G401 (cell line): ENCODE data around the gene ZNF446. TPM values are rescaled to one million over a fixed set of nuclear protein-coding genes. Genes with fewer than 3 reads are reported as not detected.
A peak's percentile ranks its signal among the peaks of the same experiment; 100 is the strongest.
"Not testable (repeated sequence)": the region's sequence is repeated elsewhere in the genome, so short reads cannot be mapped to it uniquely, and the experiment has no call there.

ENCODE experiments used
- DNase-seq: peaks from one replicate; pipeline ENCODE4 v3.0.0-alpha.2; 2015; ENCODE audit warnings: low spot score
- in situ Hi-C: cut with HindIII; loops from 2 replicates; pipeline ENCODE4 v1.10.0; 2016; ENCODE audit warnings: low sequenced_read_pairs, mixed read lengths
- total RNA-seq: library from RNA; depleted of rRNA; stranded (reverse); fragments of >200 nt; shearing (Covaris generic); gene quantifications from 2 replicates; pipeline ENCODE4 v1.2.3, GENCODE V29; 2014

ZNF446 gene
- total RNA-seq, 1 experiment from 2014 or later: 12.8 TPM

DNA sequence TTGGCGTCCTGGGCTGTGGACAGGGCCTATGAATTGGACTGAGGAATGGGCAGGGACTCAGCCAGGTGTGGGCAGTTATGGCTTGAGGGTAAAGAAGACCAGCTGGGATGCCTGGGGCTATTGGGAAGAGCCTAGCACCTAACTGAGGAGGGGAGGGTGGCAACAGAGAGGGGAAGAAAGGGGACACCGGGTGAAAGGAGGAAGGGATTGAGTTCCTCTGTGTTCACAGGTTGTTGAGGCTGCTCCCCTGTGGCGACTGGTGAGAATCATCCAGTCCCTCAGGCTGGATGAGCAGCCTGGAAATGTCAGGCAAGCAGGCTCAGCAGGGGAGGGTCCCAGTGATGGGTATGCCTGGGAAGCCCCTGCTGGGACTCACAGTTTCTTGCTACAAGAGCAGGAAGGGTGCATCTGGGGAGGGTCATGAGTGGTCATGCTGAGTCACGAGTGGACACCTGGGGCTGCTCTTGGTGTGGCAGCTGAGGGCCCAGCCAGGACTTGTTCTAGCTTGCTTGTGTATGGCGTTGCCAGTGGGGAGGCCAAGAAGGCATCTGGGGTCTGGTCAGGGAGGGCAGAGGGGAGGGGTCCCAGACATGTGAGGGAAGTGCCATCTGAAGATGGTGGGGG, 7.8 kb upstream of the ZNF446 start:
- no peak for DNase-seq
- in situ Hi-C loops: no loop called here

DNA sequence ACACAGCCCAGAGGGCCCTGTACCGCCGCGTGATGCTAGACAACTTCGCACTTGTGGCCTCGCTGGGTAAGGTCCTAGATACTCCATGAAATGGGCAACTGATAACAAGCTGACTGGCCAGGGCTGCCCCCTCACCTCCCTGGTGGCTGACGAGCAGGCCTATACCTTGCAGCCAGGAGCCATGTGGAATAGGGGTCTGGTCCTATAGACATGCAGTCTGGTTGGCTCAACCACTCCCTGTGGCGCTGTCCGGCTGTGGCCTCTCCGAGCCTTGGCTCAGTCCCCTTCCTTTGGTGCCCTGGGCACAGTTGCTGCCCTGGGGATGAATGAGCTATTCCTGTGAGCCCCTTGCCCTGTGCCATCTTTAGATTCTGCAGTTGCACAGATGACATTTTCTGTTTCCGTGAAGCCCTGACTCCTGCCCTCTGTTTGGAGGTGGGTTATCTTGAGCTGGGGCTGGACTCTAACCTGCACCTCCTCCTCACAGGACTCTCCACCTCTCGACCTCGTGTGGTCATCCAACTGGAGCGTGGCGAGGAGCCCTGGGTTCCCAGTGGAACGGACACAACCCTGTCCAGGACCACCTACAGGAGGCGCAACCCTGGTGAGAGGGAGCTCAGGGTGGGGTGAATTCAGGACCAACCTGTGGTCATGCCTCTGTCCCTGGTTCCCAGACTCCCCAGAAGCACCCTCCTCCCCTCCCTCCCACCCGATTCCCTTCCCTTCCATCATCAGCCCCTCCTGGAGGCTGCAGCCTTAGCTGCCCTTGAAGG, 6.7 kb upstream of the ZNF446 start:
- DNase-seq: no peak
- in situ Hi-C loops: no loop called here

DNA sequence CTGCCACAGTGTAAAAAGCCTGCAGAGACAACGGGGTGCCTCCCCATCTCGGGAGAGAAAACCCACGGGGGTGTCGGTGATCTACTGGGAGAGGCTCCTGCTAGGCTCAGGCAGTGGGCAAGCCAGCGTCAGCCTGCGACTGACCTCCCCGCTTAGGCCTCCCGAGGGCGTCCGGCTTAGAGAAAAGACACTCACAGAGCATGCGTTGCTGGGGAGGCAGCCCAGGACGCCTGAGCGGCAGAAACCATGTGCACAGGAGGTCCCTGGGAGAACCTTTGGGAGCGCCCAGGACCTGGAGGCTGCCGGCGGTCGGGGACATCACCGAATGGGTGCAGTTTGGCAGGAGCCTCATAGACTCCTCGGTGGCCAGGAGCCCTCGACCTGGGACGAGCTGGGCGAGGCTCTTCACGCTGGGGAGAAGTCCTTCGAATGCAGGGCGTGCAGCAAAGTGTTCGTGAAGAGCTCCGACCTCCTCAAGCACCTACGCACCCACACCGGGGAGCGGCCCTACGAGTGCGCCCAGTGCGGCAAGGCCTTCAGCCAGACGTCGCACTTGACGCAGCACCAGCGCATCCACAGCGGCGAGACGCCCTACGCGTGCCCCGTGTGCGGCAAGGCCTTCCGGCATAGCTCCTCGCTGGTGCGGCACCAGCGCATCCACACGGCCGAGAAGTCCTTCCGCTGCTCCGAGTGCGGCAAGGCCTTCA, 5.2 kb upstream of the ZNF446 start:
- DNase-seq, in situ Hi-C loops: not testable (repeated sequence)

DNA sequence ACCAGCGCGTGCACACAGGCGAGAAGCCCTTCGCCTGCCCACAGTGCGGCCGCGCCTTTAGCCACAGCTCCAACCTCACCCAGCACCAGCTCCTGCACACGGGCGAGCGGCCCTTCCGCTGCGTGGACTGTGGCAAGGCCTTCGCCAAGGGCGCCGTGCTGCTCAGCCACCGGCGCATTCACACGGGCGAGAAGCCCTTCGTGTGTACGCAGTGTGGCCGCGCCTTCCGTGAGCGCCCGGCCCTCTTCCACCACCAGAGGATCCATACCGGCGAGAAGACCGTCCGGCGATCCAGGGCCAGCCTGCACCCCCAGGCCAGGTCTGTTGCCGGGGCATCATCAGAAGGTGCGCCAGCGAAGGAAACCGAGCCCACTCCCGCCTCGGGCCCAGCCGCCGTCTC, 4.4 kb upstream of the ZNF446 start:
- in situ Hi-C loops: no loop called here
- DNase-seq: no peak

DNA sequence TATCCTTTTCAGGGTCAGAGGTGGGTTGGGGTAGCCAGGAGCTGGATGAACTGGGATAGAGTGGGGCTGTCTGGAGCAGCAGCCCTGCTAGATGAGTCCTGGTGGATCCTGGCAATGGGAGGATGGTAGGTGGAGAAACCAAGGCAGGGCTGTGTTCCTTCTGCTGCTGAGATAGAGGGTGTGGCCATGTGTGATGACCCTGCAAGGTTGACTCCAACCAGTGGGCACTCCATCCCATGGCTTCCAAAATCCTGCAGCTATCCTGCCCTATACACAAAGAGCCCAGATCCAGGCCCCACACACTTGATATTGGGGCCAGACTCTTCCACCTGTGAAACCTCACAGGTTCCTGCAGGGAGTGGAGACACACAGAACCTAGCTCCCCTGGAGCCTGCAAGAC, 2.4 kb upstream of the ZNF446 start:
- DNase-seq: no peak
- in situ Hi-C loops: no loop called here

DNA sequence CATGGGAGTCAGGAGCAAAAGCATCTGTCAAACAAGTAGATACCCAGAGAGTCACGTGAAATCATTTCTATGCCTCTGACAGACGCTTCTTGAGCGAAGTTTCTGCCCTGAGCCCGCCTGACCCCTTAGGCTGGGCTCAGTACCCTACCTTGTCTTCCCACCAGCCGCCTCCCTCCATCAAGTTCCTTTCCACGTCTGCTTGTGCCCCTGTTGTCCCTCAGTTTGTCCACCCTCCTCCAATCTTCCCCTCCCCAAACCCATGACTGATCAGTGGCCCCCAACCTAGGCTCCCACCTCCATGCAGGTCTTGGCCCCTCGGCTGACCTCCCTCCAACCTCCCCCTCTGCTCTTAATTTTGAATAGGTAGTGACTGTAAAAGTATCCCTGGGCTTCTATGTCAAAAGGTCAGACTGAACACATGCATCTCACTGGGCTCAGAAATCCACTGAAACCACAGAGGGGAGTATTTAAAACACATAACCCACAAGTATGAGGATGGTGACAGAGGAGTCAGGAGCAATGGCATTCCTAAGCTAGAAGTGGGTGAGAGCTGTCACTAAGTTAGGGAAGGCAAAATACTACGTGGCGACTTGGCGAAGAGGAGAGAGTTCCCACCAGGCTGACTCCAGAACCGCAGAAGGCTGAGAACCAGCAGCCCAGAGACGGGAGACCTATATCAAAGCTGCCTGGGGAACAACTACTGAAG, 1.7 kb upstream of the ZNF446 start:
- in situ Hi-C loops: no loop called here
- DNase-seq: no peak

DNA sequence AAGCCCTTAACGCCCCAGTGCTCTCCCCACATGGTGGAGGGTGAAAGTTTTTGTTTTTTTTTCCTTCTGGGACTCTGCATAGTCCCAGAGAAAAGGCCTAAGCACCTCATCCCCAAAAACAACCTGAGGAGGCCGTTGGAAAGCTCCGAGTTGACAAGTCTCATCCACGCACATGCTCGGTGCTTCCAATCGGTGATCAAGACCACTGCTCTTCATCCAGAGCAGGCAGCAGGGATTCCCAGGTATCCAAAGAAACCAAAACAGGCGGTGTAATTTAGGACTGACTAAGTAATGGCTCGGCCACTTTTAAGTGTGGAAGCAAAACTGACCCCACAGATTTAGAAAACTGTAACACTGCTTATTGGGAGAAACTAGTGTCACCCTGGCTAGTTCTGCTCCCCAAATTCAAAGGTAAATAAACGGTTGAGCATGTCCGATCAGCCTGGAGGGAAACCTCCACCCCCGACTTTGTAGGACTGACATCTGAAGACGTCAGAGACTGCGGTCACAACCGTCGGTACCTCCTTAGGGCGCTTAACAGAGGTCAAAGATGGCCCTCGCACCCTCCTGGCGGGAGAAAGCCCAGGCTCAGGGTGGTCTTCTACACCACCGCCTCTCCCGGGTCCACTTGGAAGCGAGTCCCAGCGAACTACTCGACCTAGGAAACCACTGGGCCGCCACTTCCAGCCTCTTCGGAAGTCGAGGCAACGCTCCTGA, 997 bp upstream of the ZNF446 start:
- DNase-seq: no peak
- in situ Hi-C loops: no loop called here

DNA sequence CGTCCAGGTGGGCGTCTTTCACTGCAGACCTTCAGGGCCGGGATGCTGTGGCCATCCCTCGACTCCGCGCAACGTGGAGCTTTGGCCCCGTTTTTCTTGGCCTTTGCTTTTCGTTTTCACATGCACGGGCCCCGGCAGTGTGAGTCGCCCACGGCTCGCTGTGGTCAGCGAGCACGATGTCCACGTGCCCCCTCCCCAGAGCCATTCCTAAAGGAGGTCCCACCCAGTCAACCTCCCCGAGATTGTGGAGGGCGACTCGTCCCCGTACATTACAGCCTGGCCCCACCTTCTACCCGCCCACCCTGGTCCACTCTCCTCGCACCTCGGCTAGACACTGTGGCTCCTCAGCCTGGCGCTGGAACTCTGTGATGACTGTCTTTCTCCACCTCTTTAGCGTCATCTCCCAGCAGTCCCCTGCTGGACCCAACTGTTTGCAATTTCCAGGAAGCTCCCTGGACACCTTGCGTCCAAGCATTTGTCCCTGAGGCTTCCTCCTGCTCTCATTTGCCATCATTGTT, 405 bp downstream of the ZNF446 start:
- peak; percentile 17 for DNase-seq
- in situ Hi-C loops: no loop called here

DNA sequence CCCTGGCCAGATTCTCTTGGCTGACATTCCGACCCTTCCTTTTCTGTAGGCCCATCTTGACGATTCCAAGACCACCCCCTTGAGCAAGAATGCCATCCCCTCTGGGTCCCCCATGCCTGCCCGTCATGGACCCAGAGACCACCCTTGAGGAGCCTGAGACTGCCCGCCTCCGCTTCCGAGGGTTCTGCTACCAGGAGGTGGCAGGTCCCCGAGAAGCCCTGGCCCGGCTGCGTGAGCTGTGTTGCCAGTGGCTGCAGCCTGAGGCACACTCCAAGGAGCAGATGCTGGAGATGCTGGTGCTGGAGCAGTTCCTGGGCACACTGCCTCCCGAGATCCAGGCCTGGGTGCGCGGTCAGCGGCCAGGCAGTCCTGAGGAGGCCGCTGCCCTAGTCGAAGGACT, 978 bp downstream of the ZNF446 start:
- in situ Hi-C loops: no loop called here
- DNase-seq: no peak

DNA sequence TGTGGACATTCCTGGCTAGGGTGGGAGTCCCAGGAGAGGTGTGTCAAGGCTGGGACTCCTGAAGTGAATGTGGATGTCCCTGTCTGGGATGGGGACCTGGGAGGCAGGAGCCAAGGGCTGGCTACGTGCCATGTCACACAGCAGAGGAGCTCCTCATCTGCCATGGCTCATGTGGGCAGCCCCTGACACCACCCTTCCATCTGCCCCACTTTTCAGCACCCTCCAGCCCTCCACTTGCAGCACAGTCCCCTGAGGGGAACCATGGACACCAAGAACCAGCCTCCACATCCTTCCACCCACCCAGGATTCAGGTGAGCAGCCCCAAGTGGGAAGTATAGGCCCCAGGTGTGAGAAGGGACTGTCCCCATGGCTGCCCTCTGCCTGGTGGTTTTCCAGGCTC, 1.7 kb downstream of the ZNF446 start:
- DNase-seq: no peak
- in situ Hi-C loops: no loop called here

DNA sequence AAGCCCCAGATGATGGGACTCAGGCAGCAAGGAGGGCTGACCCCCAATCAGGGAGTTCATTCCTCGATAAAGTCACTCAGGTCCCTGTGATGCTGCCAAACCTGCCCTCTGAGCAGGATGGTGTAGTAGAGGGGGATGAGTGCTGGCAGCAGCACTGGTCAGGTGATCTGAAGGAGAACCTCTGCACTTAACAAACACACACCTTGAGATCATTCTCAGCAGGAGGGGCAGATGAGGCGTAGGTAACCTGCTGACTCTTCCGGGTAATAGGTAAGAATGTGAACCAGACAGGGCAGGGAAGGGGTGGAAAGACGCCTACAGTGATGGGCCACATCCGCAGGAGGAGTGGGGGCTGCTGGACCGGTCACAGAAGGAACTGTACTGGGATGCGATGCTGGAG, 3.2 kb downstream of the ZNF446 start:
- no peak for DNase-seq
- in situ Hi-C loops: no loop called here

DNA sequence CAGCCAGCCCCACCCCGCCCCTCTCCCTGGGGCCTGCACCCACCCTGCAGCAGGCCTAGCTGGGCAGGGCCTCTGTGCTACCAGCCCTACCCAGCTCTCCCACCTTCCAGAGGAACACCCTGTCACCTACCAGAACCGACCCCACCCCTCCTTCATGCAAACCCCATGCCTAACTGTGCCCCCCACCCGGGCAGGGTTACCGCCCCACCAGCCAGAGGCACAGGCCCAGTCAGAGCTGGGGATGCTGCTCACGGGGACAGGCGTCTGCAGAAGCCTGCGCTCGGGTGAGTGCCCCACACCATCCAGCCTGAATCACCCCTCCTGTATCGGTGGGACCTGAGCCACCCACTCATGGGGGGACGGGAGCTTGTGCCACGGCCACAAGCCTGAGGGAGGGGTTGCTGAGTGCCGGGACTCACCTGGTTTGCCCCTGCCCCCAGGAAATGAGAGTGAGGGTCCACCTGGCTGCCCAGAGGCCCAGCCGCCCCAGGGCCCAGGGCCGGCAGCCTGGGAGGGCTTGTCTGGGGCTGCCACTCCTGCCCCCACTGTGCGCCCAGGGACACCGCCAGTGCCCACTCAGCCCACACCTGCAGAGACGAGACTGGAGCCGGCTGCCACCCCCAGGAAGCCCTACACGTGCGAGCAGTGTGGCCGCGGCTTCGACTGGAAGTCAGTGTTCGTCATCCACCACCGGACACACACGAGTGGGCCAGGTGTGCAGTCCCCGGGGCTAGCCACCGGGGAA, 3.8 kb downstream of the ZNF446 start:
- no peak for DNase-seq
- in situ Hi-C loops: no loop called here

DNA sequence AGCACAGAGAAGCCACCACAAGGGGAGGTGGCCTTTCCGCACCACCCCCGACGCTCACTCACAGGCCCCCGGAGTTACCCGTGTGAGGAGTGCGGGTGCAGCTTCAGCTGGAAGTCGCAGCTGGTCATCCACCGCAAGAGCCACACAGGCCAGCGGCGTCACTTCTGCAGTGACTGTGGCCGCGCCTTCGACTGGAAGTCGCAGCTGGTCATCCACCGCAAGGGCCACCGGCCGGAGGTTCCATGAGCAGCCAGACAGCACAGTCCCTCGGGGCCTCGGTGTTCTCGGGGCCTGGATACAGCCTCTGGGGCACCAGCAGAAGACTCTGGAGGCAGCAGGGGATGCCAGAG, 4.3 kb downstream of the ZNF446 start:
- in situ Hi-C loops: no loop called here
- no peak for DNase-seq

DNA sequence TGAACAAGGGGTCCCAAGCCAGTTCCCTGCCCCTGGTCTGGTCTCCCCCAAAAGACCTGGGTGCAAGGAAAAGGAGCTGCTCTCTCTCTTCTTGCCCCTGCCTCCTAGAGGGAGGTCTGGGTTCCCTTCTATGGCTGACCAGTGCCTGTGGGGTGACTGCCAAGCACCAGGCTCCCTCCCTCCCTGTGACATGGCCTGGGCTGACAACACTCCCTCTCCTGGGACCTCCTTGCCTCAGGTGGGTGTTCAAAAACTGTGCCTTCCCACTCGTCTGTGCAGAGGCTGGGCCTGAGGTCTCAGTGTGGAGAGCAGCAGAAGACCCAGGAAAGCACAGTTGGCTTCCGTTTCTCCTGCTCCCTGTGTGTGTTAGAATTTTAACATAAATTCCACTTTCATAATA, 4.7 kb downstream of the ZNF446 start:
- no peak for DNase-seq
- in situ Hi-C loops: no loop called here

DNA sequence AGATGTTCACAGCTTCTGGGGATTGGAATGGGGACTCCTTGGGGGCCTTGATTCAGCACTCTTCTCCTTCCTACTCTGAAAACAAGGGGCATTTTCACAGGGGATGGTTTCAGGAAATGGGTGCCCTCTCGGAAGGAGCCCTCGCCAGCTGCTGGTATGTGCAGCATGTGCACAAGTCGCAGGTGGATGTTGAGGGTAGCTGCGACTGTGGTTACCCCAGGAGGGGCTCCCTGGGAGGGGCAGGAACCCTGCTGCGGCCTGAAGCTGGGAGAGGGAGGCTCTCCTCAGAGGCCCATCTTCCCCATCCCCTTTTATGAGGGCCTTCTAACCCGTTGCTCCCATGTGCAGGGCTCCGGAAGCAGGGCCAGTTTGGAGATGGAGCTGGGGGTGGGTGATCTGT, 6.2 kb downstream of the ZNF446 start:
- DNase-seq: no peak
- in situ Hi-C loops: no loop called here

DNA sequence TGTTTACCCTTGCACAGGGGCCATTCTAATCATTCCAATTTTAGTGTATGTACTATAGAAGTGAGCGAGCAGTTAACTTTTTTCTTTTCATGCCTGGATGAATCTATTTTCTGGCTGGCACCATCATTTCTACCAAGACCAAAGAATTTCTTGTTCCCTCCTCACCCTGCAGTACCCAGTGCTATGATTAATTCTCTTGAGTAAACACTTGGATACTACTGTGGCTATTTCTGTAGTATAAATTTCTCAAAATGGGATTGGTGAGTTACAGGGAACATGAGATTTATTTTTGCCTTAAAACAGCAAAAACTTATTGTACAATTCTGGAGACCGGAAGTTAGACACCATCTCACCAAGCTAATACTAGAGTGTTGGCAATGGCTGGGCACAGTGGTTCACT, 7.6 kb downstream of the ZNF446 start:
- in situ Hi-C loops: no loop called here
- no peak for DNase-seq

DNA sequence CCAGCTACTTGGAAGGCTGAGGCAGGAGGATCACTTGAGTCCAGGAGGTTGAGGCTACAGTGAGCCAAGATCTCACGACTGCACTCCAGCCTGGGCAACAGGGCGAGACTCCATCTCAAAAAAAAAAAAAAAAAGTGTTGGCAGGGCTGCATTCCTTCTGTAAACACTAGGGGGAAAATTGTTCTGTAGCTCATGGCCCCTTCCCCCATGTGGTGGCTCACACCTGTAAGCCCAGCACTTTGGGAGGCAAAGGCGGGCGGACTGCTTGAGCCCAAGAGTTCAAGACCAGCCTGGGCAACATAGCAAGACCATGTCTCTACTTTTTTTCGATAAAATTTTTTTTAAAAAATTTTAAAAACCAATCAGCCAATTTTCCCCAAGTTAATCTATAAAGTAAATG, 8.2 kb downstream of the ZNF446 start:
- DNase-seq, in situ Hi-C loops: not testable (repeated sequence)

DNA sequence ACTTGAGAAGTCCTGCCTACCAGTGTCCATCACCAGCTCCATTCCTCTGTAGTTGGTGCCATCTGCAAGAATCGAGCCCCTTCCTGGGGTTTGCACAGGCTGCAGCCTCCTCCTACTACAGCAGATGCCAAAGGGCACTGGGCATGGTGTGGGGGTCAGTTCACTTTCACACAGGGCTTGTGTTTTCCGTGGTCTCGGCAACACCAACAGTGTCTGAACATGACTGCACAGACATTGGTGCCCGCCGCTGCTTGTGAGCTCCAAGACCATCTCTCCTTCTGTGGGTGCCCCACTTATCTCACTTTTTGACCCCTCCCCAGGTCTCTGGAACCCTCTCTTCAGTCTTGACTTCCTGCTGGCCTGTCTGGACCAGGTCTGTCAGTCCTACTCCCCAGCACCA, 15.2 kb downstream of the ZNF446 start:
- in situ Hi-C loops: no loop called here
- no peak for DNase-seq

DNA sequence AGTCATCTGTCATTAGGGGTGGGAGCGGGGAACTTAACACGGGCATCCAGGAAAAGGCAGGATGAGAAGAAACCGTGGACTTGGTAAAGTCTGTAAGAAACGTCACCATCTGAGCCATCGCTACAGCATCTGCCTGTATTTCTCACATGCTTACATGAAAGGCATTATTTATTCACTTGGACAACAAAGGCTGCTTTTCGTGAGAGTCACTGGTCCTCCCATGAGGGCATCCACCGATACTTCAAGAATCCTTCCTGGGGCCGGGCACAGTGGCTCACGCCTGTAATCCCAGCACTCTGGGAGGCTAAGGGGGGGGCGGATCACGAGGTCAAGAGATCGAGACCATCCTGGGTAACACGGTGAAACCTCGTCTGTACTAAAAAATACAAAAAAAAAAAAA, 16.1 kb downstream of the ZNF446 start:
- no peak for DNase-seq
- in situ Hi-C loops: no loop called here
